DLD1 (cell line): ENCODE data around the gene TOR4A.

ENCODE experiments used
- in situ Hi-C: cut with HindIII; loops from 2 replicates; pipeline ENCODE4 v1.10.0; 2017; ENCODE audit warnings: low sequenced_read_pairs

The TOR4A gene

GRCh38 chr9:137277329-137278041 is at the start of gene TOR4A:
Gene TOR4A (plus strand): TSS chr9:137277726. CDS start chr9:137278690, 964 bp downstream.
- in situ Hi-C loops, result no loop called here

- in situ Hi-C loops, result no loop called here
These were observed 49.5 kb upstream of the TOR4A start for GRCh38 chr9:137227853-137228505.

GRCh38 chr9:137228506-137228967 is 49.0 kb upstream of the TOR4A start:
- in situ Hi-C loops, result no loop called here

GRCh38 chr9:137228968-137229896 is 48.3 kb upstream of the TOR4A start:
- in situ Hi-C loops, result no loop called here

- in situ Hi-C loops, result no loop called here
These were observed 47.4 kb upstream of the TOR4A start for GRCh38 chr9:137229903-137230704.

GRCh38 chr9:137230705-137231371 is 46.7 kb upstream of the TOR4A start, which contains the start of gene SLC34A3:
Gene SLC34A3 (plus strand): TSS chr9:137230901. CDS start chr9:137231703, 802 bp downstream.
- in situ Hi-C loops, result no loop called here

GRCh38 chr9:137231372-137232039 is 46.0 kb upstream of the TOR4A start:
- in situ Hi-C loops, result no loop called here

GRCh38 chr9:137232101-137232500 is 45.4 kb upstream of the TOR4A start:
- in situ Hi-C loops, result no loop called here

GRCh38 chr9:137232510-137232909 is 45.0 kb upstream of the TOR4A start:
- in situ Hi-C loops, result no loop called here

- in situ Hi-C loops, result no loop called here
These were observed 44.2 kb upstream of the TOR4A start for GRCh38 chr9:137233143-137233980.

- in situ Hi-C loops, result no loop called here
These were observed 43.4 kb upstream of the TOR4A start for GRCh38 chr9:137234055-137234697.

GRCh38 chr9:137234758-137235423 is 42.6 kb upstream of the TOR4A start:
- in situ Hi-C loops, result no loop called here

- in situ Hi-C loops, result no loop called here
These were observed 41.9 kb upstream of the TOR4A start for GRCh38 chr9:137235424-137236237.

- in situ Hi-C loops, result no loop called here
These were observed 41.1 kb upstream of the TOR4A start for GRCh38 chr9:137236238-137236935.

GRCh38 chr9:137236936-137237421 is 40.5 kb upstream of the TOR4A start:
- in situ Hi-C loops, result no loop called here
